DMS 273 (cell line): ENCODE results near the gene SYT14.
"Not testable (repeated sequence)": the region's sequence is repeated elsewhere in the genome, so short reads cannot be mapped to it uniquely, and the experiment has no call there.

ENCODE experiments used
- DNase-seq: peaks from one replicate; lab custom pipeline; 2025; ENCODE audit not compliant: unreplicated experiment; lab: John Stamatoyannopoulos, UW

The SYT14 gene

GRCh38 chr1:209936125-209936524, 1.9 kb upstream of the SYT14 start:
- DNase-seq: no peak

- no peak for DNase-seq
Observed at GRCh38 chr1:209945377-209945776, 7.4 kb downstream of the SYT14 start.

- no peak for DNase-seq
Observed at GRCh38 chr1:209948155-209948554, 10.1 kb downstream of the SYT14 start.

DNA sequence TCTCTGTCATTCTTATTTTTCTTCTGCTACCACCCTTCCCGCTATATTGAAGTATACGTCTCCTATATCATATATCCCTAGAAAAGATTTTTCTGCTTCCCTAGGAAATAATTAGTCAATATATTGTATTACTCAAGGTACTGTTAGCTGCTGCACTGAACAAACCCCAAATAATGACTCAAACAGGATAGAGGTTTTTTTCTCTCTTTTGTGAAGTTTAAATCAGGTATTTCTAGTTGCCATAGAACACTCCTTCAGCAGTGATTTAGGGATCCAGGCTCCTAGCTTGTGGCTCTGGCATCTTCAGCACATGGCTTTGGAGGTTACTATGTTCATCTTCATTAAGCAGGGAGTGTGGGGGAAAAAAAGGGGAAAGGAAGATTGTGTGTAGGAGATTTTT, 18.1 kb downstream of the SYT14 start:
- no peak for DNase-seq

- no peak for DNase-seq
Observed at GRCh38 chr1:209959623-209960022, 21.6 kb downstream of the SYT14 start.

- DNase-seq: no peak
Observed at GRCh38 chr1:209960926-209961325, 22.9 kb downstream of the SYT14 start.

DNA sequence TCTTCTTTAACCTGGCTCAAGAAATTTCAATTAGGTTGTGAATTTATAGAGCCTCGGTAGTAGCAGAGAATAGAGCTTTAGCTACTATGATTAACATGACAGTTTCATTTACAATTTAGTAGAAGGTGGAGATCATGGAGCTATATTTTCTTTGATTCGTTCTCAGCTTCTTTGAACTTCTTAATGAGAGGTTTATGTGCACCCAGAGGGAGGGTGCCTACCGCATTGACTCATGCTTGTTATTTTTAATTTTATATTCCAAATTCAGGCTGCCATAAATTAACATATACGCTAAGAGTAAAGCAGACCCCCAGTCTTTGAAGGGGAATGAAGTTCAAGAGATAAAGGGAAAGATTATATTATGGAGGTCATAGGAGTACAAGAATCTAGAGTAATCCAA, 24.4 kb downstream of the SYT14 start:
- no peak for DNase-seq

- DNase-seq: no peak
Observed at GRCh38 chr1:209962856-209963255, 24.8 kb downstream of the SYT14 start.

- no peak for DNase-seq
Observed at GRCh38 chr1:209965996-209966395, 28.0 kb downstream of the SYT14 start.

- DNase-seq: not testable (repeated sequence)
Observed at GRCh38 chr1:209978721-209979120, 40.7 kb downstream of the SYT14 start.

GRCh38 chr1:209983953-209984352, 45.9 kb downstream of the SYT14 start:
- DNase-seq: peak; percentile 28

GRCh38 chr1:209985002-209985401, 47.0 kb downstream of the SYT14 start:
- no peak for DNase-seq

- DNase-seq: no peak
Observed at GRCh38 chr1:209988706-209989105, 50.7 kb downstream of the SYT14 start.

GRCh38 chr1:209989525-209989924, 51.5 kb downstream of the SYT14 start:
- peak; percentile 58 for DNase-seq

DNA sequence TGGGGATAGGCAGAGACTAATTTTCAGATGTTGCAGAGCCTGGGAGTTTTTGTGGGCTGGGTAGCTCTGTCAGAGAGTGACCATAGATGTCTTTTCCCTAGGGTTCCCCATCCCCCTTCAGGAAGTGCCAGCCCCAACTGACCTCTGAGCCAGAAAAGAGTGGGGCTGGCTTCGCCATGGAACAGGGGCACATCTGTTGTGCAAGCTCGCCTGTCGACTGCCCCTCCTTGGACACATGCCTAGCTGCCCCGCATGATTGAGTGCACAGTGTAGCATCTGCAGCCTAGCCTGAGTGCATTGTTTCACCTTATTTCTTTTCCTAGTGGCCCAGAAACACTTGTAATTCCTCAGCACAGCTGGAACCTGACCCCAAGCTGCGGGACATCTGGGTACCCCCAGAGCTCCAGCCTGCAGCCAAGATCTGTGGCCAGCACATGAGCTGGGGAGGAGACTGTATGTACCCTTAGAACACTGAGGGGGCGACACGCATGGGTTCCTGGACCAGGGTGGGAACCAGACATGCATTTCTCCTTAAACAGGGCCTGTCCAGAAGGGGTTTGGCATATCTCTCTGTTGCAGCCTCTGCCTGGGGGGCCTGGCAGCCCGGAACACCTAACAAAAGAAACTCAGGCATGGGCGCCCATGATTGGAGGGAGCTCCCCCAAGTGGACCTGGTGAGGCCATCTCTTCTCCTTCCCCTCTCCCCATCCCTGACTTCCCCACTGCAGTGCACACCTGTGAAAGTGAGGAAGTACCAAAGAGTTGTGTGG, 55.2 kb downstream of the SYT14 start:
- DNase-seq: peak; percentile 8

DNA sequence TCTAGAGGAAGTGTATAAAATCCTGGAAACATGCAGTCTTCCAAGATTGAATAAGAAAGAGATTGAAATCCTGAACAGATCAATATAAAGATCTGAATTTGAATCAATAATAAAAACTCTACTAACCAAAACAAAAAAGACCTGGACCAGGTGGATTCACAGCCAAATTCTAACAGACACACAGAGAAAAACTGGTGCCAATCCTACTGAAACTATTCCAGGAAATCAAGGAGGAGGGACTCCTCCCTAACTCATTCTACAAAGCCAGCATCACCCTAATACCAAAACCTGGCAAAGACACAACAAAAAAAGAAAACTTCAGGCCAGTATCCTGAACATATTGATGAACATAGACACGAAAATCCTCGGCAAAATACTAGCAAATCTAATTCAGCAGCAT, 58.3 kb downstream of the SYT14 start:
- no peak for DNase-seq

DNA sequence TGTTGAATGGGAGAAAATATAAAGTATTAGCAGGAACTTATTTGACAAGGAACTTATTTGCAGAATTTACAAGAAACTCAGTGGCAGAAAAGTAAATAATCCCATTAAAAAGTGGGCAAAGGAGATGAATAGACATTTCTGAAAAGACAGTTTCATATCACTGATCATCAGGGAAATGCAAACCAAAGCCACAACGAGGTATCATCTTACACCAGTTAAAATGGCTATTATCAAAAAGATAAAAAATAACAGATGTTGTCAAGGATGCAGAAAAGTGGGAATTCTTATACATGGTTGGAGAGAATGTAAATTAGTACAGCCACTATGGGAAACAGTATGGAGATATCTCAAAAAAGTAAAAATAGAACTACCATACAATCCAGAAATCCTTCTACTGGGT, 61.0 kb downstream of the SYT14 start:
- no peak for DNase-seq

GRCh38 chr1:210001751-210002150, 63.7 kb downstream of the SYT14 start:
- no peak for DNase-seq

DNA sequence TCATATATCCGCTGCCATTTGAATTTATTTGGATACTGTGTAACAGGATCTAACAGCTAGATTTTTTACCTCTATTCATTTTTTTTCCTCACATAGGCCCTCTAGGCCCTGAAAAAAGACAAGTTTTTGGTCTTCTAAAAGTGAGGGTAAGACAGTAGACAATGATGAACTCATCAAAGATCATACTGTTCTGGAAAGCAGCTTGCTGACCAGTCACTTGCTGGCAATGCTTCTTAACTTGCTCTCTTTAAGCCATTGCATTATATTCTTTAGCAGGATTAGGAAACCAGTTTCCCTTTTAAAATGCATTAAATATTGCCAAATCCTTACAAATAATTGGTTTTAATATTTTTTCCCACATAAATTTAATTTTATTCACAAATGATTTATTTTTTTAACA, 65.5 kb downstream of the SYT14 start:
- no peak for DNase-seq

DNA sequence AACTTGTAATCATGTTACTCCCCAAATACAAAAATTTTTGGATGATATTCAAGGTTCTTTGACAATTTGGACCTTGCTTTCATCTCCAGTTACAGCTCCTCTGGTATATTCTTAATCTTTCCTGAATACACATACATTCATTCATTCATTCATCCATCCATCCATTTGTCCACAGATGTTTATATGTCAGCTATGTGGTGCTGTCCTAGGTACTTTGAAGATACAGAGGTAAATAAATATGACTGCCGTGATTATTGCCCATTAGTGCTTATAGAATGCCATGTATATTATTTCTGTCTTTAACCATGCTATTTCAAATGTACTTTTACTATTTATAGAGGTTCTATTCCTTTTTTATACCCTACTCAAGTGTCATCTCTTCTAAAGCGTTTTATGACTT, 72.1 kb downstream of the SYT14 start:
- DNase-seq: no peak

GRCh38 chr1:210021145-210021860, 83.3 kb downstream of the SYT14 start:
- DNase-seq: no peak

- DNase-seq: no peak
Observed at GRCh38 chr1:210022044-210022443, 84.0 kb downstream of the SYT14 start.

DNA sequence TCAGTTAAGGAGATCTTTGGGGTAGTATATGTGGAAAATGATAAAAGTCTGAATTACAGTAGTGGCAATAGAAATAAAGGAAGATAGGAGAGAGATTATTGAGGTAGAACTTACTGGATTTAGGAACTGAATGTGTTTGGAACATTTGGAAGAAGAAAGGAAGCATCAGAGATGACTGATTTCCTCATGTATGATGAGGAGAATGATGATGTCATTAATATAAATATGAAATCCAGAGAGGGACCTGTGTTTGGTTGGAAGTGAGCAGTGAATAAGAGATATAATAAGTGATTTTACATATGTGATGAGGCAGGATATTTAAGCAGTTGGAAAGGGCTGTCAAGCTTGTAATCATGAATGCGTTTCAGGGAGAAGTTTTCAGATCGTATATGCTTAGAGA, 86.3 kb downstream of the SYT14 start:
- no peak for DNase-seq
